IPS DF 4.7 (cell line): ENCODE data around the gene GABRQ.
"Not testable (repeated sequence)": the region's sequence is repeated elsewhere in the genome, so short reads cannot be mapped to it uniquely, and the experiment has no call there.

Source experiments
- DNase-seq: peaks from one replicate; pipeline ENCODE4 v3.0.0-alpha.2; 2013; ENCODE audit warnings: low spot score; ENCODE audit errors: extremely low read depth

The GABRQ gene

GRCh38 chrX:152658302-152658701, 20.6 kb downstream of the GABRQ start:
- no peak for DNase-seq

DNA sequence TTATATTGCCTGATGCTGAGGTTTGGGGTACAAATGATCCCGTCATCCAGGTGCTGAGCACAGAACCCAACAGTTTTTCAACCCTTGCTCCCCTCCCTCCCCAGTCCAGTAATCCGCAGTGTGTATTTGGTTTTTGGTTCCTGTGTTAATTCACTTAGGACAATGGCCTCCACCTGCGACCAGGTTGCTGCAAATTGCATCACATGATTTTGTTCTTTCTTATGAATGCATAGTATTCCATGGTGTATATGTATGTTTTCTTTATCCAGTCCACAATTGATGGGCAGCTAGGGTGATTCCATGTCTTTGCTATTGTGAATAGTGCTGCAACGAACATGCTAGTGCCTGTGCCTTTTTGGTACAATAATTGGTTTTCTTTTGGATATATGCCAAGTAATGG, 25.4 kb downstream of the GABRQ start:
- DNase-seq = no peak

- DNase-seq = no peak
Observed at GRCh38 chrX:152674135-152674534, 36.4 kb downstream of the GABRQ start.

GRCh38 chrX:152674652-152675051, 37.0 kb downstream of the GABRQ start:
- not testable (repeated sequence) for DNase-seq

- not testable (repeated sequence) for DNase-seq
Observed at GRCh38 chrX:152681012-152681411, 43.3 kb downstream of the GABRQ start.

- DNase-seq = not testable (repeated sequence)
Observed at GRCh38 chrX:152697952-152698931, 60.5 kb downstream of the GABRQ start, which contains the start of gene MAGEA3. Gene MAGEA3, plus strand, starts transcription at chrX:152698794. Its CDS starts 2,039 bp downstream, at chrX:152700833.

- not testable (repeated sequence) for DNase-seq
Observed at GRCh38 chrX:152700390-152700789, 62.7 kb downstream of the GABRQ start.

DNA sequence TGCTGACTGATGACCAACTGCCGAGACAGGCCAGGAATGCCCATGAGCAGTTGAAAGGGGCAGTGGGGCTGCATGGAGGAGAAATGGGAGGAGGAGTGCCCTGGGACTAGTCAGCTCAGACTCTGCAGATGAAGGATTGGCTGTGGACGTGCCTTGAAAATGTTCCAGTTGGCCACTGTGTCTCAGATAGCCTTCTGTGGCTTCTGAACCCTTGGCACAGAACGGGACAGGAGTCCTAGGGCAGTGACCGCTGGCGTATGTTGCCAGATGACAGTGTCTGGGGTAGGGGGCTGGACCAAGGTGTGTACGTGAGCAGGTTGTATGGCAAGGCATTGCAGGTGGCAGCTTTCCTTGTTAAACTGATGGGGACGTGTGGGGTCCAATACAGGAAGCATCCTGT, 68.8 kb downstream of the GABRQ start:
- DNase-seq = not testable (repeated sequence)
